BLaER1 treated with 17β-estradiol and CSF1 and Interleukin-3, amounts not matched to agents 10 nM and 100 nM (cell line): ENCODE results near the gene CLSTN1.
"Not testable (repeated sequence)": the region's sequence is repeated elsewhere in the genome, so short reads cannot be mapped to it uniquely, and the experiment has no call there.

Experiments
- H3K27ac ChIP-seq, 11 experiments: shearing (Covaris generic); formaldehyde crosslinking; 2 replicates each; pipeline ENCODE4 v1.8.1; 2022
- H3K27me3 ChIP-seq, 11 experiments: shearing (Covaris generic); formaldehyde crosslinking; 2 replicates each; pipeline ENCODE4 v1.8.1; 2022
- H3K36me3 ChIP-seq, 11 experiments: shearing (Covaris generic); formaldehyde crosslinking; 2 replicates each; pipeline ENCODE4 v1.8.1; 2022
- H3K4me1 ChIP-seq, 10 experiments: shearing (Covaris generic); formaldehyde crosslinking; 2 replicates each; pipeline ENCODE4 v1.8.1; 2022
- H3K4me2 ChIP-seq, 11 experiments: shearing (Covaris generic); formaldehyde crosslinking; 2 replicates each; pipeline ENCODE4 v1.8.1; 2022
- H3K4me3 ChIP-seq, 10 experiments: shearing (Covaris generic); formaldehyde crosslinking; 2 replicates each; pipeline ENCODE4 v1.8.1; 2022
- H3K9ac ChIP-seq, 11 experiments: shearing (Covaris generic); formaldehyde crosslinking; 2 replicates each; pipeline ENCODE4 v1.8.1; 2022
- H3K9me3 ChIP-seq, 11 experiments: shearing (Covaris generic); formaldehyde crosslinking; replicated peaks in 1 of 11; 2 replicates each; pipeline ENCODE4 v1.8.1; 2022
- H4K20me1 ChIP-seq, 11 experiments: shearing (Covaris generic); formaldehyde crosslinking; 2 replicates each; pipeline ENCODE4 v1.8.1; 2022
- Cebpa-rat ChIP-seq, 11 experiments: shearing (Covaris generic); IDR thresholded peaks; 2 replicates each; pipeline ENCODE4 v1.8.1; 2022

Gene CLSTN1

DNA sequence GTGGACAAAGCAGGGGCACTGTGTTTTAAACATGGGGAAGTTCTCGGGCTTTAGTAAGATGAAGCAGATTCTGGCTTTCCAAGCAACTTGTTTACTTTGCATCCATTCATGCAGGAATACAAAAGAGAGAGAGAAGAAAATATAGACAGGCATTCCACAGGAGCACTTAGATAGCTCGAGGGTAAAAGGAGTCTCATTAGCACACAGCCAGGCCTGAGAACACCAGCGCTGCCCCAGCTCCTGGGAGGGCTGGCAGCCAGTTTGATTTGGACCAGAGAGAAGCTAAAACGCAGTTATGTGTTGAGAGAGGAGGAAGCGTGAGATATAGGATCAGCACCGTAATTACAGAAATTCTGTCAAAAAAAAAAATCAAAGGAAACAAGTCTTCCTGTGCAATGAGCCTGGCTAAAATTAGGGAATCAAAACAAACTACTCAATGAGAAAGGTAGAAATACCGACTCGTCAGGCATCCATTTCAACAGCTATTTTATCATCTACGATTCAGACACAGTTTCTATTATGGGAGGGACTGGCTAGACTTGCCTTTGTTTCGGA is 68.2 kb downstream of the CLSTN1 start:
- no peaks in the 10 kb centered on the region for H3K27me3 ChIP-seq
- H3K36me3 ChIP-seq, result peaks cover 41 to 69% (median 59%) of the 10 kb centered on the region in 11 experiments

GRCh38 chr1:9753121-9753531 is 70.6 kb downstream of the CLSTN1 start:
- no peak for TF ChIP-seq Cebpa-rat (IDR thresholded peaks at IDR 0.05)
- peaks cover 65 to 85% (median 77%) of the 10 kb centered on the region in 11 experiments for H3K36me3 ChIP-seq
- no peak overlapping the region for H3K9ac ChIP-seq
- no peak overlapping the region for H3K27ac ChIP-seq
- H3K4me2 ChIP-seq, result no peak overlapping the region
- H3K4me3 ChIP-seq, result no peak overlapping the region
- no peaks in the 10 kb centered on the region for H3K9me3 ChIP-seq
- no peaks in the 10 kb centered on the region; a peak in 1 of 20 replicates for H3K4me1 ChIP-seq
- peaks cover 7 to 50% (median 25%) of the 10 kb centered on the region in 11 experiments; a peak in 19 of 22 replicates for H4K20me1 ChIP-seq
- no peaks in the 10 kb centered on the region for H3K27me3 ChIP-seq

More for the DNA sequence above, 68.2 kb downstream of the CLSTN1 start:
- TF ChIP-seq Cebpa-rat (IDR thresholded peaks at IDR 0.05), result no peak
- no peaks in the 10 kb centered on the region for H3K9me3 ChIP-seq
- no peak overlapping the region for H3K27ac ChIP-seq
- H4K20me1 ChIP-seq, result peaks cover 18 to 74% (median 42%) of the 10 kb centered on the region in 11 experiments; a peak in 21 of 22 replicates
- H3K9ac ChIP-seq, result no peak overlapping the region
- no peak overlapping the region for H3K4me2 ChIP-seq
- H3K4me1 ChIP-seq, result peaks cover 10 to 22% (median 13%) of the 10 kb centered on the region in 10 experiments; a peak in 18 of 20 replicates
- no peak overlapping the region for H3K4me3 ChIP-seq

DNA sequence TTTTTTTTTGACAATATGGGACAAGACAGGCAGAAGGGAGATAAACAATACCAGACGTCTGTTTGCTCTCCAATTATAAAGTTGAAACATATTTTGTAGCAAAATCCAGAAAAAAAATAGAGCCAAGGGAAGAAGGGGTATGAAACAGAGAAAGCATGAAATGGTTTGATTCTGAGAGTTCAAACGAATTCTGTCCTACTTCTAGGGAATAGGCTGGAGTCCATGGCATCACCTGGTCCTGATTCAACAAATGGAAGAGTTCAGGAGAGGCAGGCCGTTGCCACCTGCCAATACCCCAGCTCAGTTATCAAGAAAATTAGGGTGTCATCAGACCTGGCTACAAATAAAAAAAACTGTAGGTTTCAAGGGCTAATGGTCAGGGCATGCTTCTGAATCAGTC is 71.8 kb downstream of the CLSTN1 start:
- Histone ChIP-seq H3K9me3 (no peaks in the 10 kb centered on the region), H3K4me1 (no peaks in the 10 kb centered on the region), H3K4me2 (no peak overlapping the region), H4K20me1 (peaks cover 7 to 43% (median 25%) of the 10 kb centered on the region in 11 experiments; a peak in 19 of 22 replicates), H3K27me3 (no peaks in the 10 kb centered on the region), H3K36me3 (peaks cover 70 to 91% (median 86%) of the 10 kb centered on the region in 11 experiments), H3K4me3 (no peak overlapping the region), H3K9ac (no peak overlapping the region), H3K27ac (no peak overlapping the region)
- TF ChIP-seq Cebpa-rat (IDR thresholded peaks at IDR 0.05), result no peak

DNA sequence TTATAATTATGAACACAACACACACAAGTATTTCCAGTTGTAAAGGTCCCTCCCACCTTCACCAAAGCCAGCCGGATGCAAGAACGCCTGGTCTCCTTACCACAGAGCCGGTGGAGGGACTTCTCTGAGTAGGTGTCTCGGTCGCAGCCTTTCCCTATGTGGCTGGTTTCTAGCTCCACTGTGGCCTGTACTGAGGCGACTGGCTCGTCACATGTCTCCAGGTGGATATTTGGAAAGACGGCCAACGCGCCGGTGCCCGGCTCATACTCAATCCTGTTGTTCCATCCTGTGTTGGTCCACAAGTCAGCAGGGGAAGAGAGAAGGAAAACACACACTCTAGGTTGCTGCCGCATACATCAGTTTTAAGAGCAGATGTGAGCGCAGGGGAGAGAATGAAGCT is 74.4 kb downstream of the CLSTN1 start:
- Histone ChIP-seq H4K20me1 (peaks cover 0 to 27% (median 6%) of the 10 kb centered on the region in 11 experiments; a peak in 12 of 22 replicates), H3K9ac (no peak overlapping the region), H3K4me1 (no peaks in the 10 kb centered on the region), H3K36me3 (peaks cover 79 to 100% (median 96%) of the 10 kb centered on the region in 11 experiments), H3K27me3 (no peaks in the 10 kb centered on the region), H3K9me3 (no peaks in the 10 kb centered on the region), H3K4me2 (no peak overlapping the region), H3K27ac (no peak overlapping the region), H3K4me3 (no peak overlapping the region)
- TF ChIP-seq Cebpa-rat (IDR thresholded peaks at IDR 0.05), result no peak

DNA sequence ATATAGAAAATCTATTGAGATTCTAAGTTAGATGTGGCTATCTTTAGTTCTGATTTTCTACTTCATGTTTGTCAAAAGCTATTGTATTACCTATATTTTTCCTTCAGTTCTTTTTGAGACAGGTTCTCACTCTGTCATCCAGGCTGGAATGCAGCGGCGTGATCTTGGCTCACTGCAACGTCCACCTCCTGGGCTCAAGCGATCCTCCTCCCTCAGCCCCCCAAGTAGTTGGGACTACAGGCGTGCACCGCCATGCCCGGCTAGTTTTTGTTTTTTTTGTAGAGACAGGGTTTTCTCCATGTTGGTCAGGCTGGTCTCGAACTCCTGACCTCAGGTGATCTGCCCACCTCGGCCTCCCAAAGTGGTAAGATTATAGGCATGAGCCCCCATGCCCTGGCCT is 75.4 kb downstream of the CLSTN1 start:
- not testable (repeated sequence) for H3K4me1 ChIP-seq, H3K9ac ChIP-seq, H3K27ac ChIP-seq, H3K27me3 ChIP-seq, H3K4me2 ChIP-seq, H3K4me3 ChIP-seq, H3K9me3 ChIP-seq
- Histone ChIP-seq H3K36me3 (peaks cover 81 to 100% (median 97%) of the 10 kb centered on the region in 11 experiments), H4K20me1 (peaks cover 0 to 31% (median 6%) of the 10 kb centered on the region in 11 experiments; a peak in 14 of 22 replicates)

- no peak overlapping the region for H3K4me2 ChIP-seq
- H3K9me3 ChIP-seq, result no peaks in the 10 kb centered on the region
- H3K27ac ChIP-seq, result no peak overlapping the region
- no peak for TF ChIP-seq Cebpa-rat (IDR thresholded peaks at IDR 0.05)
- peaks cover 0 to 15% (median 0%) of the 10 kb centered on the region in 11 experiments; a peak in 6 of 22 replicates for H4K20me1 ChIP-seq
- H3K36me3 ChIP-seq, result peaks cover 86 to 100% (median 98%) of the 10 kb centered on the region in 11 experiments
- no peak overlapping the region for H3K4me3 ChIP-seq
- no peak overlapping the region for H3K9ac ChIP-seq
- H3K4me1 ChIP-seq, result 0 out of 20 replicates have a peak, but pooled peaks cover 0 to 4% (median 0%) of the 10 kb centered on the region in 10 experiments
- H3K27me3 ChIP-seq, result no peaks in the 10 kb centered on the region
Measured at GRCh38 chr1:9746651-9747050, 77.1 kb downstream of the CLSTN1 start.

GRCh38 chr1:9746211-9746610 is 77.6 kb downstream of the CLSTN1 start:
- Histone ChIP-seq H3K4me1 (0 out of 20 replicates have a peak, but pooled peaks cover 0 to 4% (median 0%) of the 10 kb centered on the region in 10 experiments), H3K9me3 (no peaks in the 10 kb centered on the region), H3K4me2 (no peak overlapping the region), H3K4me3 (no peak overlapping the region), H4K20me1 (peaks cover 0 to 15% (median 0%) of the 10 kb centered on the region in 11 experiments; a peak in 6 of 22 replicates), H3K9ac (no peak overlapping the region), H3K36me3 (peaks cover 86 to 100% (median 98%) of the 10 kb centered on the region in 11 experiments), H3K27me3 (no peaks in the 10 kb centered on the region), H3K27ac (no peak overlapping the region)
- TF ChIP-seq Cebpa-rat (IDR thresholded peaks at IDR 0.05), result no peak

DNA sequence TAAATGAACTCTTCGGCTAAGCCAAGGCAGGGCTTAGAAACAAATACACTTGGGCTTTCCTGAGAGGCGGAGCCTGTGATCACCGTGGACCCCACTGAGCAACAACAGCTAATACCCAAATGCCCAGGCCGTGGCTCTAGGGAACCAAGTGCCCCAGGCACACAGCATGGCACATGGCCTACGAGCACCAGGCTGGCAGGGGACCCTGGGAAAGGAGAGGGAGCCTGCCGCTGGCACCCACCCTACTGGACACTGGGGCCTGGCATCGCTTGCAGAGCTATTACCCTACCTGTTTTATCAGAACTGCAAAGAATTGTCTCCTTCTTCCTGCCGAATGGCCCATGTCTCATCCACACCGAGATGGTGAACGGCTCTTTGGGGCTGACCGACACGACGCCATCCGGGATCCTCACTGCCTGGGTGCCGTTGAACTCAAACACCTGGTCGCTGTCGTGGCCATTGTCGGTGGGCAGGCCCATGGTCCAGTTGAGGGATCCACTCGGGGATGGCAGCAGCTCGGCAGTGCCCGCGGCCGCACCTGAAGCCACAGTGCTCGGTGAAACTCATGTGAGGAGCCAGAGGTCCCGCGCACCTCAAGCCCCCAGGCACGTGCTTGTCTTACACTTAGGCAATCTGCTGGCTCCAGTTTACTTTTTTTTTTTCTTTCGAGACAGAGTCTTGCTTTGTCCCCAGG is 79.5 kb downstream of the CLSTN1 start:
- Histone ChIP-seq H3K4me1 (0 out of 20 replicates have a peak, but pooled peaks cover 0 to 4% (median 0%) of the 10 kb centered on the region in 10 experiments), H3K4me3 (no peak overlapping the region), H3K36me3 (peaks cover 85 to 100% (median 97%) of the 10 kb centered on the region in 11 experiments), H3K27ac (no peak overlapping the region), H3K4me2 (no peak overlapping the region), H3K9ac (no peak overlapping the region), H3K27me3 (no peaks in the 10 kb centered on the region), H3K9me3 (no peaks in the 10 kb centered on the region), H4K20me1 (peaks cover 0 to 13% (median 0%) of the 10 kb centered on the region in 11 experiments; a peak in 6 of 22 replicates)
- no peak for TF ChIP-seq Cebpa-rat (IDR thresholded peaks at IDR 0.05)

DNA sequence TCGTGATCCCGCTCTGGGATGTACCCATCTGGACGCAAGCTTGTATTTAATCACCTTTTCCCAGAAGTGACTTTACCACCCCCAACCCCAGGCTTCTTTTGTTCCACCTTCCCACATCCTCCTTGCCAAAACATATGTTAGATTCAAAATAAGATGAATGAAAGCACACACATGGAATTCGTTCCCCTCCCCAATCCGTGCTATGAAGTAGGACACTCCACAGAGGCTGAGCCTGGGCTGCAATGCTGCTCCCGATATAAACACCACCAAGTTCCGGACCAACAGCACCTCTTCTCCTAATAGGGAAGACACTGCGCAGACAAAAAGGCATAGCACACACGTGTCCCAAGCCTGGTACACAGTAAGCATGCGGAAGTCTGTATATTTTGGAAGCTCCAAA is 86.1 kb downstream of the CLSTN1 start:
- Histone ChIP-seq H3K9me3 (peaks cover 0 to 9% (median 0%) of the 10 kb centered on the region in 11 experiments; a peak in 4 of 22 replicates), H3K36me3 (peaks cover 62 to 100% (median 93%) of the 10 kb centered on the region in 11 experiments), H4K20me1 (peaks cover 4 to 67% (median 56%) of the 10 kb centered on the region in 11 experiments; a peak in 21 of 22 replicates), H3K9ac (no peak overlapping the region), H3K27ac (no peak overlapping the region; a peak in 1 of 22 replicates), H3K27me3 (no peaks in the 10 kb centered on the region), H3K4me3 (no peak overlapping the region), H3K4me1 (peaks cover 52 to 61% (median 57%) of the 10 kb centered on the region in 10 experiments), H3K4me2 (peak overlapping the region in 9 of 11 experiments; percentile 64 to 85 (median 75); a peak in 14 of 22 replicates)
- TF ChIP-seq Cebpa-rat (IDR thresholded peaks at IDR 0.05), result no peak
